AG09319 (cell line): ENCODE data around the gene TRMT61A.

ENCODE experiments used
- DNase-seq: peaks from one replicate; pipeline ENCODE4 v3.0.0-alpha.2; 2010; ENCODE audit warnings: low read depth; ENCODE audit errors: extremely low read depth
- TF ChIP-seq, protein P1 (sequence below): IDR thresholded peaks from 2 replicates; pipeline ENCODE4 v1.5.1; 2011; ENCODE audit warnings: low read depth, mild to moderate bottlenecking, inconsistent platforms, low read length, moderate library complexity

TRMT61A gene

DNA sequence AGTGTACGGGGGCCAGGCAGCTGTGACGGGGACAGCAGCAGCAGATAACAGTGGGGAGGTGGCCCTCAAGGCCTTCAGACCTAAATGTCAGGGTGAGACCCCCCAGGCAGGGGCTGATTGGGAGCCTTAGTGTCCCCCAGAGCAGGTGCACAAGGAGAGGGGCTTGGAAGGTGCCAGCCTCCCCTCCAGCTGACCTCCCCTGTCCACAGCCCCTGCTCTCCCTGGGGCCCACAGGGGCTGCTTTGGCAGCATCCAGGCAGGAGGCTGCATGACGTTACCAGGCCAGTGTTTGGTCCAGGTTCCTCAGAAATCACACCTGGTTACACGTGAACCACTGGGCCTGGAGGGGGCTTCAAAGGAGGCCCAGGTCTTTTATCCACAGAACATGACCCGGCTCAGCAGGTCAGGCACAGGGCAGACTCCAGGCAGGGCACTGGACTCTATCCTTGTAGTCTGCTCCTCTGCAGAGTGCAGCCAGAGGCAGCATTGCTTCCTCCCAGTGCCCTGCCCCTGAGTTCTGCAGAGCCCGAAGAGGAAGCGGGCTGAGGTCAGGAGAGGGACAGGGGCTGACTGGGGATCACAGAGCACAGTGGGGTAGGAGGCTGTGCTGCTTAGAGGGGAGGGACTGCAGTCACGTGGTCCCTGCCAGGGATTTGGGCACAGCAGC is 2.6 kb upstream of the TRMT61A start:
- TF ChIP-seq, protein P1, sequence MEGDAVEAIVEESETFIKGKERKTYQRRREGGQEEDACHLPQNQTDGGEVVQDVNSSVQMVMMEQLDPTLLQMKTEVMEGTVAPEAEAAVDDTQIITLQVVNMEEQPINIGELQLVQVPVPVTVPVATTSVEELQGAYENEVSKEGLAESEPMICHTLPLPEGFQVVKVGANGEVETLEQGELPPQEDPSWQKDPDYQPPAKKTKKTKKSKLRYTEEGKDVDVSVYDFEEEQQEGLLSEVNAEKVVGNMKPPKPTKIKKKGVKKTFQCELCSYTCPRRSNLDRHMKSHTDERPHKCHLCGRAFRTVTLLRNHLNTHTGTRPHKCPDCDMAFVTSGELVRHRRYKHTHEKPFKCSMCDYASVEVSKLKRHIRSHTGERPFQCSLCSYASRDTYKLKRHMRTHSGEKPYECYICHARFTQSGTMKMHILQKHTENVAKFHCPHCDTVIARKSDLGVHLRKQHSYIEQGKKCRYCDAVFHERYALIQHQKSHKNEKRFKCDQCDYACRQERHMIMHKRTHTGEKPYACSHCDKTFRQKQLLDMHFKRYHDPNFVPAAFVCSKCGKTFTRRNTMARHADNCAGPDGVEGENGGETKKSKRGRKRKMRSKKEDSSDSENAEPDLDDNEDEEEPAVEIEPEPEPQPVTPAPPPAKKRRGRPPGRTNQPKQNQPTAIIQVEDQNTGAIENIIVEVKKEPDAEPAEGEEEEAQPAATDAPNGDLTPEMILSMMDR: no peak

DNA sequence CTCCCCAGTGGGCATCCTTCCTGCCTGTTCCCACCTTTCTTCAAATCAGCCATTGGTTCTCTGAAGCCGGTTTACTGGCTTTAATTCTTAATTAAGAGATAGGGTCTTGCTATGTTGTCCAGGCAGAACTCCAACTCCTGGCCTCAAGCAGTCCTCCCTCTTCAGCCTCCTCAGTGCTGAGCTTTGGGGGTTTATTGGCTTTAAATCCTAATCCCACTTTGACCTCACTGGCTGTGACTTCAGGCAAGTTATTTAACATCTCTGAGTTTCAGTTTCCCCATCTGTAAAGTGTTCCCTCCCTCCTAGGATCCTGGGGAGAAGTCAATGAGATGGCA is 2.1 kb upstream of the TRMT61A start:
- TF ChIP-seq, protein P1: no peak
- DNase-seq: no peak

More for the DNA sequence above, 2.6 kb upstream of the TRMT61A start:
- DNase-seq: no peak

DNA sequence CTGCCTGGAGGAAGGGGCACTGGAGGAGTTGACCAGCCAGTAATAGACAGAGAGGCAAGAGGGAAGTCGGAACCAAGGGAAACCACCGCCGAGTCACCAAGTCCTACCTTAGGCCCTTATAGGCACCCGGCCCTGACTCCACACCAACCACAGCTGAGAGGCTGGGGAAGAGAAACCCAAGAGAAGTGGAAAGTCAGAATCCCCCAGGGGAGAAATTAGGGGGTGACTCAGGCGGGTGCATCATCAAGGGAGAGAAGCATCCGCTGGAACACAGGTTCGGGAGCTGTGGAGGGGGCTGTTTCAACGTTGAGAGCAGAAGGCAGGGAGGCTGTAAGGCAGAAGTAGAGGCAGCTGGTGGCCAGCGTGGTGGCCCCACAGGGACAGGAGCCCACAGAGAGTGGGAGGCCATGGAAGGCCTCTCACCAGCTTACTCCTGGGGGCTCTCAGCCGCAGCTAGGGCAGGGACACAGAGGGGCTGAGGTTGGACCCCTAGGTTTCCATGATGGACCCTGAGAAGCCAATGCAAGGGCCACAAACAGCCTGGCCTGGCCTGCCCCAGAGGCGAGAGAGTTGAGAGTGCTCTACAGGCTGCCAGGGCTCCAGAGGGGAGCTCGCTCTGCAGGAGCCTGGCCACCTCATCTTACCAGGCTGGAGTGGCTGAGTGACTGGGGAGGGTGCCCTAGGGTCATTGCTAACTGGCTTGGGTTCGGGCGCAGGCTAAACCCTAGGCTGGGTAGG is 1.4 kb upstream of the TRMT61A start:
- TF ChIP-seq, protein P1: no peak
- no peak for DNase-seq

DNA sequence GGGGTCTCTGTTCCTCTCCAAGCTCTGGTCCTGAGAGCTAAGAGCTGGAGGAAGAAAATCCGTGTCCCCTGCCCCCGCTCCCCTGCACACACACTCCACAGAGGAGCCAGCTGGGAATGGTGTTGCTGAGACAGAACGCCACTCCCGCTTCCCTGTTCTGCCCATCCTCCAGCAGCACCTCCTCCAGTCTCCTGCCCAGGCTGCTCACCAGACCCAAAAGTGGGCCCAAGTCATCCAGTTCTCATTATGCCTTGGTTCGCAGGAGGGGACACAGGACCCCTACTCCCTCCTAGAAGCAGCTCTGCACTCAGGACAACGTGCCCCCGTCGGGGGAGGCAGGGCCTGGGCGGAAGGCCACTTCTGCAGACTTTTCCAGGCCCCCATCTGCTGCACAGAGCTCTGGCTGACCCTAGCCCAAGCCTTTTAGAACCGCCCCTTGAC is 830 bp upstream of the TRMT61A start:
- TF ChIP-seq, protein P1: no peak
- DNase-seq: no peak

DNA sequence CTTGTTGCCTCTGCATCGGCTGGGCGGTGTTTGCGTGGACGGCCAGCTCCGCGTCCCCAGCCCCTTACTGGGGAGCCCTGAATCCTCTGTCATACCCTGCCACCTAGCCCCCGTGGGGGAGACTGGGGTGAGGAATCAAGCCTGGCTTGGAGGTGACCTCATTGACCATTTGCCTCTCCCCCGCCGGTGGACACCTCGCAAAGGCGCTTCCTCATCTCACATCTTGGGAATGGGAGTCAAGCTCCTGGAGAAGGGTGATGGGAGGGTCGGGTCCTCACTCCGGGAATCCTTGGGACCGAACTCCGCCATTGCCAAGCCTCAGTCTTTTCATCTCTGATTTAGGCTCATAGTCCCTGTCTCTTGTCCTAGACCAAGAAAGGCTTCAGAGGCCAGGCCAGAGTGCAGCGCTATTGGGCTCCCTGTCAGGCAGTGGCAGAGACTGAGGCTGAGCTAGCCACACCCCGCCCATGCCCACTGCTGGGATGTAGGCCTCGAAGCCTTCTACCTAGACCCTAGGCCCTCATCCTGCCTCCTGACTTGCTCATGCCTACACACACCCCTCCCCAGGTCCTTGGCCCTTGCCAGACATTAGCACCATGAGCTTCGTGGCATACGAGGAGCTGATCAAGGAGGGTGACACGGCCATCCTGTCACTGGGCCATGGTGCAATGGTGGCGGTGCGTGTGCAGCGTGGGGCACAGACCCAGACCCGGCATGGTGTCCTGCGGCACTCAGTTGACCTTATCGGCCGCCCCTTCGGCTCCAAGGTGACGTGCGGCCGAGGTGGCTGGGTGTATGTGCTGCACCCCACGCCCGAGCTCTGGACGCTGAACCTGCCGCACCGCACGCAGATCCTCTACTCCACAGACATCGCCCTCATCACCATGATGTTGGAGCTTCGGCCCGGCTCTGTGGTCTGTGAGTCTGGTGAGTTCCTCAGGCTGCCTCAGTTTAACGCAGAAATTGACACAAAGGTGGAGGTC is 678 bp downstream of the TRMT61A start:
- no peak for DNase-seq
- TF ChIP-seq, protein P1: no peak

DNA sequence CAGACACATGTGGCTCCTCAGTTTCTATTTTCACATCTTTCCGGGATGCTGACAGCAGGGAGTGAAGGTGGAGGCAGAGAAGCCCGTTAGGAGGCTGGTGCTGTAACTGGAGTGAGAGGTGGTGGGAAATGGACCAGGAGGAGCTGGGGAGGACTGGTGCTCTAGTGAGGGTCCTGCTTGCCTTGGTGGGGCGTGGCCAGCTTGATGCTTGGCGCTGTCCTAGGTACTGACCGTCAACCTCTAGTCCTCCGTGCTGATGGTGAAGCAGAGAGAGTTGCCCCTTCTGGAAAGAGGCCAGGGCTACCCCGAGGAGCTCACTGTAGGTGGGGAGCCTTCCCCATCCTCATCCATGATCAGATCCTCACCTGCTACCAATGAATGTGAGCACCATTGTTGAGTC is 1.4 kb downstream of the TRMT61A start:
- no peak for DNase-seq
- TF ChIP-seq, protein P1: no peak
